ENCODE measurements around the gene SKOR1.

The SKOR1 gene

DNA sequence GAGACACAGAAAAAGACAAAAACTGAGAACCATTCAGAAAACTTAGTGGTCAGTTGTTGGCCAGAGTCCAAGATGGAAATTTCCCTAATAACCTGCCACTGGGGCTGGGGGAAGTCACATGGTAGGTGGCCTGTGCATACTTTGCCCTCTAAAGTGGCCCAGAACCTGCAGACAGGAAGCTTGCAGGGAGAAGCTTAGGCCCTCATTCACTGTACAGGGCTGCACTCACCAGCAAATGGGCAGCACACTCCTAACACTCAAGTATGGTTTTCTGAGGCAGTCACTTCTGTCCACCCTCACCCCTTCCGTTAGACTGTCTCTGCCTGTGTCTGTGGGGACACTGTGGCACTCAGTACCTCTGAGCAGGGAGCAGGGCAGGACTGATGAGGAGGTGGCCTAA lies 29.0 kb downstream of the SKOR1 start:
- Histone ChIP-seq H3K4me3 (no peak overlapping the region), H3K27ac (no peak overlapping the region)
- DNase-seq (ENCODE audit: low spot score) = no peak

DNA sequence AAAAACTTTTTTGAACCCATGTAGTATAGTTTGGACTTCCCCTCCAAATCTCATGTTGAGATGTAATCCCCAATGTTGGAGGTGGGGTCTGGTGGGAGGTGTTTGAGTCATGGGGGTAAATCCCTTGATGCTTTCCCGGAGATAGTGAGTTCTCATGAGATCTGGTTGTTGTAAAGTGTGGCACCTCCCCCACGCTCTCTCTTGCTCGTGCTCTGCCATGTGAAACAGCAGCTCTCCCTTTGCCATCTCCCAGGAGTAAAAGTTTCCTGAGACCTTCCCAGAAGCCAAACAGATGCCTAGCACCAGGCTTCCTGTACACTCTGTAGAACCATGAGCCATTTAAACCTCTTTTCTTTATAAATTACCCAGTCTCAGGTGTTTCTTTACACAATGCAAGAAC lies 30.5 kb downstream of the SKOR1 start:
- no peak for DNase-seq (ENCODE audit: low spot score)
- no peak overlapping the region for H3K4me3 ChIP-seq
- H3K27ac ChIP-seq = no peak overlapping the region
- TF ChIP-seq, protein P1, sequence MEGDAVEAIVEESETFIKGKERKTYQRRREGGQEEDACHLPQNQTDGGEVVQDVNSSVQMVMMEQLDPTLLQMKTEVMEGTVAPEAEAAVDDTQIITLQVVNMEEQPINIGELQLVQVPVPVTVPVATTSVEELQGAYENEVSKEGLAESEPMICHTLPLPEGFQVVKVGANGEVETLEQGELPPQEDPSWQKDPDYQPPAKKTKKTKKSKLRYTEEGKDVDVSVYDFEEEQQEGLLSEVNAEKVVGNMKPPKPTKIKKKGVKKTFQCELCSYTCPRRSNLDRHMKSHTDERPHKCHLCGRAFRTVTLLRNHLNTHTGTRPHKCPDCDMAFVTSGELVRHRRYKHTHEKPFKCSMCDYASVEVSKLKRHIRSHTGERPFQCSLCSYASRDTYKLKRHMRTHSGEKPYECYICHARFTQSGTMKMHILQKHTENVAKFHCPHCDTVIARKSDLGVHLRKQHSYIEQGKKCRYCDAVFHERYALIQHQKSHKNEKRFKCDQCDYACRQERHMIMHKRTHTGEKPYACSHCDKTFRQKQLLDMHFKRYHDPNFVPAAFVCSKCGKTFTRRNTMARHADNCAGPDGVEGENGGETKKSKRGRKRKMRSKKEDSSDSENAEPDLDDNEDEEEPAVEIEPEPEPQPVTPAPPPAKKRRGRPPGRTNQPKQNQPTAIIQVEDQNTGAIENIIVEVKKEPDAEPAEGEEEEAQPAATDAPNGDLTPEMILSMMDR (IDR thresholded peaks at IDR 0.05) = no peak

More for the DNA sequence above, 29.0 kb downstream of the SKOR1 start:
- TF ChIP-seq, protein P1 (IDR thresholded peaks at IDR 0.05) = no peak

DNA sequence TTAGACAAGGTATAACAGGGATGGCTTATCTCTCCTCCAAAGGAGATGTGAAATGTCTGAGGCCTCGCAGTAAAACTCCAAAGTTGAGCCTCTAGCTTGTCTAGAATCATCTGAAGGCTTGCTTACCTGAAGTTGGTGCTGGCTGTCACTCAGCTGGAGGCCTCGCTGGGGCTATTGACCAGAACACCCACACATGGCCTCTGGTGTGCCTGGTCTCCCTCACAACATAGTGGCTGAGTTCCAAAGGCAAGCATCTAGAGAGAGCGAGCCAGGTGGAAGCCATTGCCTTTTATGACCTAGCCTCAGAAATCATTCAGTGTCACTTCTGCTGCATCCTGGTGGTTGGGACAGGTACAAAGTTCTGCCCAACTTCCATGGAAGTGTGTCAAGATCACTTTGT lies 31.9 kb downstream of the SKOR1 start:
- Histone ChIP-seq H3K27ac (no peak overlapping the region), H3K4me3 (no peak overlapping the region)
- DNase-seq (ENCODE audit: low spot score) = no peak
- TF ChIP-seq, protein P1 (IDR thresholded peaks at IDR 0.05) = no peak

DNA sequence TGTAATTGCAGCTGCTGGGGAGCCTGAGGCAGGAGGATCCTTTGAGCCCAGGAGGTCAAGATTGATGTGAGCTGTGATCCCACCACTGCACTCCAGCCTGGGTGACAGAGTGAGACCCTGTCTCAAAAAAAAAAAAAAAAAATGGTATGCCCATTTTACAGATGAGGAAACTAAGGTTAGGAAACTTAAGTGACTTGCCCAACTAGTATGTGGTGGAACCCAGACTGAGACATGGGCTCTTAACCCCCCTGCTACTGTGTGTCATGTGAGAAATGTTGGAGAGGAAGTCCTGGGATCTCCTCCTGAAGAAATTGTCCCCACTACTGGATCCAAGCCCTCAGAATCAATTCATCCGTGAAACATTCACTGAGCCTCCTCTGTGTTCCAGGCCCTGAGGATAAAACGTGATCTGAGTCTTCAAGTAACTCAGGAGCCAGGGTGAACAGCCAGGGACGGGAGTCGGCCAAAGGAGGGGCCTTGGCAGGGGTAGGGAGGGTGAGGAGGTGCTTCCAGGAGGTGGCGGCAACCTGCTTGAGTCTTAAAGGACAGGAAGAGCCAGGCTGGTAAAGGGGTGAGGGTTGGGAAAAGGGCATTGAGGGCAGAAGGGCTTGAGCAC lies 34.1 kb downstream of the SKOR1 start:
- no peak for DNase-seq (ENCODE audit: low spot score)
- TF ChIP-seq, protein P1 (IDR thresholded peaks at IDR 0.05) = no peak
- H3K4me3 ChIP-seq = no peak overlapping the region
- no peak overlapping the region for H3K27ac ChIP-seq

DNA sequence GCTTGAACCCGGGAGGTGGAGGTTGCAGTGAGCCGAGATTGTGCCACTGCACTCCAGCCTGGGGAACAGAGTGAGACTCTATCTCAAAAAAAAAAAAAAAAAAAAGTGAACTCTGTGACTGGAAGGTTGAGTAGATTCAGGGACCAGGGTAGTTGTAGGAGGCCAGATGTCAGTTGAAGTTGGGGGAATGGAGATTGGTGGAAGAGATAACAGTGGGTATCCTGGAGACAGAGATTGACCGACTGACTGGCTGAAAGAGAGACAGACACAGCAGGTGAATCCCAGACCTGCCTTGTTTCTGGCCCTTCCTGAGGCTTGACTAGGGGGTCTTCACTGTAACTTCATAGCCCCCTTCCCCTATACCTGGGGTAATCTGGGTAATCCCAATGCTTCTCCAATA lies 36.7 kb downstream of the SKOR1 start:
- TF ChIP-seq, protein P1 (IDR thresholded peaks at IDR 0.05) = no peak

DNA sequence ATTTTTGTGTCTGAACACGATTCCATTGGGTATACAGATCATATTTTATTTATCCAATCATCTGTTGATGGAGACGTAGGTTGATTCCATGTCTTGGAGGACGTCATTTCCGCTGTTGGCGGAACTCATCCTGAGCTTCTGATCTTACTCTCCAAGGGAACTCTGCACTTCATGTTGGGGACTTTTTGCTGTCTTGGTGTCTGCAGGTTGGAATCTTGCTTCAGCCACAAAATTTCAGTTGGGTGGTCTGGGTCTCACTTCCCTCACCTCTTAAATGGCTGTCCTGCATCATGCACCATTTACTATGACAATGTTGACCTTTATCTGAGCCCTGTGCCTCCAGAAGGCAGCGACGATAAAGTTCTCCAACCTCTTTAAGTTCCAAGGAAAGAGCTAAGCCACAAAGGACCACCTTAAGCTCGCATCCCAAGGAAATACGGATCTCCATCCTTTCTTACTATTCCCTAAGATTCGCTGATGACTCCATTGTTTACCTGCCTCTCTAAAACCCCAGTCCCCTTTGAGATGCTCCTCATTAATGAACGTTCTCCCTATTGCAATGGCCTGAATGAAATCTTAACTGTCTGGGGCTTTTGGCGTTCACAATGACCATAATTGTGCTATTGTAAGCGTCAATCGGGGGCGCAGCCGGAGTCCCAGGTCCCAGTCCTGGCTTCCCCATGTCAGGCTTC lies 37.6 kb downstream of the SKOR1 start:
- peak overlapping the region; percentile 66 for H3K4me3 ChIP-seq
- TF ChIP-seq, protein P1 (IDR thresholded peaks at IDR 0.05) = no peak
- no peak for DNase-seq (ENCODE audit: low spot score)
- peak overlapping the region; percentile 57 to 70 for H3K27ac ChIP-seq

More for the DNA sequence above, 36.7 kb downstream of the SKOR1 start:
- no peak overlapping the region for H3K4me3 ChIP-seq
- H3K27ac ChIP-seq = no peak overlapping the region
- no peak for DNase-seq (ENCODE audit: low spot score)

DNA sequence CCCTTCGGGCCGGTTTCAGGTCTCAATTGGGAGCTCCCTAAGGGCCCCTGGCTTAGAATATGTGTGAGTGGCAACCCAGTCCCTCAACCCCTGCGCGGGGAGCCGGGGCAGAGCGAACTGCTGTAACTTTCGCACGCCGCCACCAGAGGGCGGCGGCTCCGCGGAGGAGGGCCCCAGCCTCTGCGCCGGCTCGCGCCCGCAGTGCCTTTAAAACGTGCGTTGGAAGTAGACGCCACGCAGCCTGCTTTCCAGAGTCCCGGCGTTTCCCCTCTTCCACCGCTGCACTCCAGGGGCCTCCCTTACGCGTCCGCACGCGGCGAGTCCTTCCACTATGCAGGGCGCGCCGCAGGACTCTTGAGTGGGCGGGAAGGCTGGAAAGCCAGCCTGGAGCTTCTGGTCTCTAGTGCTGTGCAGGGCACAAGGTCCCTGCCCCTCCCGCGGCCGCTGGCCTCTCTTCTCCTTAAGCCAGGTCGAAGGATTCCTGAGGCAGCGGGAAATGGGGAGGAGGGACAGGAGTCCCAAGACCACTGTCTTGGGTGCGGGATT lies 38.2 kb downstream of the SKOR1 start:
- TF ChIP-seq, protein P1 (IDR thresholded peaks at IDR 0.05) = peak; percentile 82
- H3K4me3 ChIP-seq = peak overlapping the region; percentile 66
- peak; percentile 83 for DNase-seq (ENCODE audit: low spot score)
- H3K27ac ChIP-seq = peak overlapping the region; percentile 57 to 70

Measured in coronary artery (tissue), 2 donors.